ENCODE measurements around the gene LAMC1. TPM values are rescaled to one million over a fixed set of nuclear protein-coding genes. Genes with fewer than 3 reads are reported as not detected.

Gene LAMC1
- total RNA-seq, 1 experiment from 2014 or later: 95.5 TPM

GRCh38 chr1:182985876-182986275 is 37.3 kb upstream of the LAMC1 start:
- CTCF ChIA-PET: no interaction called here
- Histone ChIP-seq H3K27me3 (replicated peaks; ENCODE audit: insufficient read depth, low read depth, low read length, poor library complexity) (no peaks in the 10 kb centered on the region), H3K27ac (ENCODE audit: low read depth, low read length, poor library complexity, severe bottlenecking) (no peak overlapping the region), H3K36me3 (ENCODE audit: insufficient read depth, low read length, poor library complexity, severe bottlenecking) (no peaks in the 10 kb centered on the region), H3K4me3 (ENCODE audit: low read depth, low read length, poor library complexity, severe bottlenecking) (no peak overlapping the region), H3K9me3 (ENCODE audit: low read depth, low read length, poor library complexity, severe bottlenecking) (no peaks in the 10 kb centered on the region), H3K4me1 (ENCODE audit: insufficient read depth, low read length, poor library complexity, severe bottlenecking) (no peaks in the 10 kb centered on the region)
- POLR2A ChIA-PET (ENCODE audit: low non-redundant PET): no interaction called here
- intact Hi-C loops (cut with micrococcal nuclease; ENCODE audit: unreplicated experiment): no loop called here
- no TSS peak for BruUV-seq (replicated peaks)
- DNase-seq (ENCODE audit: low spot score): no peak
- TF ChIP-seq EZH2 (IDR thresholded peaks at IDR 0.05; ENCODE audit: borderline replicate concordance, low read depth, low read length, poor library complexity, severe bottlenecking) (no peak), CTCF (conservative IDR thresholded peaks at IDR 0.05; ENCODE audit: low read depth, low read length) (no peak)

- H3K27ac ChIP-seq (ENCODE audit: low read depth, low read length, poor library complexity, severe bottlenecking): no peak overlapping the region
- no peaks in the 10 kb centered on the region for H3K27me3 ChIP-seq (replicated peaks; ENCODE audit: insufficient read depth, low read depth, low read length, poor library complexity)
- no peak overlapping the region for H3K4me3 ChIP-seq (ENCODE audit: low read depth, low read length, poor library complexity, severe bottlenecking)
- TF ChIP-seq CTCF (conservative IDR thresholded peaks at IDR 0.05; ENCODE audit: low read depth, low read length) (no peak), EZH2 (IDR thresholded peaks at IDR 0.05; ENCODE audit: borderline replicate concordance, low read depth, low read length, poor library complexity, severe bottlenecking) (no peak)
- H3K9me3 ChIP-seq (ENCODE audit: low read depth, low read length, poor library complexity, severe bottlenecking): no peaks in the 10 kb centered on the region
- DNase-seq (ENCODE audit: low spot score): no peak
- BruUV-seq (replicated peaks): no TSS peak
- intact Hi-C loops (cut with micrococcal nuclease; ENCODE audit: unreplicated experiment): no loop called here
- H3K36me3 ChIP-seq (ENCODE audit: insufficient read depth, low read length, poor library complexity, severe bottlenecking): no peaks in the 10 kb centered on the region
- CTCF ChIA-PET: no interaction called here
- POLR2A ChIA-PET (ENCODE audit: low non-redundant PET): no interaction called here
- H3K4me1 ChIP-seq (ENCODE audit: insufficient read depth, low read length, poor library complexity, severe bottlenecking): no peaks in the 10 kb centered on the region
These were observed 32.6 kb upstream of the LAMC1 start for GRCh38 chr1:182990413-182991144.

GRCh38 chr1:182993746-182994145 is 29.5 kb upstream of the LAMC1 start:
- CTCF ChIA-PET: no interaction called here
- BruUV-seq (replicated peaks): no TSS peak
- H3K4me1 ChIP-seq (ENCODE audit: insufficient read depth, low read length, poor library complexity, severe bottlenecking): no peaks in the 10 kb centered on the region
- intact Hi-C loops (cut with micrococcal nuclease; ENCODE audit: unreplicated experiment): no loop called here
- POLR2A ChIA-PET (ENCODE audit: low non-redundant PET): no interaction called here
- H3K4me3 ChIP-seq (ENCODE audit: low read depth, low read length, poor library complexity, severe bottlenecking): no peak overlapping the region
- no peaks in the 10 kb centered on the region for H3K27me3 ChIP-seq (replicated peaks; ENCODE audit: insufficient read depth, low read depth, low read length, poor library complexity)
- no peak overlapping the region for H3K27ac ChIP-seq (ENCODE audit: low read depth, low read length, poor library complexity, severe bottlenecking)
- H3K36me3 ChIP-seq (ENCODE audit: insufficient read depth, low read length, poor library complexity, severe bottlenecking): no peaks in the 10 kb centered on the region
- TF ChIP-seq EZH2 (IDR thresholded peaks at IDR 0.05; ENCODE audit: borderline replicate concordance, low read depth, low read length, poor library complexity, severe bottlenecking) (no peak), CTCF (conservative IDR thresholded peaks at IDR 0.05; ENCODE audit: low read depth, low read length) (no peak)
- no peak for DNase-seq (ENCODE audit: low spot score)
- H3K9me3 ChIP-seq (ENCODE audit: low read depth, low read length, poor library complexity, severe bottlenecking): no peaks in the 10 kb centered on the region

Measured in A673 (cell line).